Smooth muscle cell (in vitro differentiated cells): ENCODE data around the gene KCTD15. TPM values are rescaled to one million over a fixed set of nuclear protein-coding genes. Genes with fewer than 3 reads are reported as not detected.

Experiments
- DNase-seq: peaks from one replicate; lab custom pipeline; 2025; ENCODE audit not compliant: unreplicated experiment; lab: John Stamatoyannopoulos, UW
- H2AFZ ChIP-seq: fragments of 200-600 bp; sonication (generic); 2 replicates; pipeline ENCODE4 v1.6.0; 2016; ENCODE audit warnings: antibody characterized with exemption, low read depth, mild to moderate bottlenecking
- H3F3A ChIP-seq: fragments of 200-600 bp; sonication (generic); 2 replicates; pipeline ENCODE4 v1.6.0; 2017; ENCODE audit warnings: antibody characterized with exemption, low read depth
- H3K27ac ChIP-seq: fragments of 200-600 bp; sonication (generic); 2 replicates; pipeline ENCODE4 v1.5.1; 2016; ENCODE audit warnings: low read depth, mild to moderate bottlenecking
- H3K27me3 ChIP-seq: fragments of 200-600 bp; sonication (generic); 2 replicates; pipeline ENCODE4 v1.6.1; 2016; ENCODE audit warnings: low read depth, mild to moderate bottlenecking
- H3K36me3 ChIP-seq: fragments of 200-600 bp; sonication (generic); 2 replicates; pipeline ENCODE4 v1.5.1; 2016; ENCODE audit warnings: low read depth
- H3K4me1 ChIP-seq: fragments of 200-600 bp; sonication (generic); 2 replicates; pipeline ENCODE4 v1.5.1; 2016; ENCODE audit warnings: low read depth
- H3K4me2 ChIP-seq: fragments of 200-600 bp; sonication (generic); 2 replicates; pipeline ENCODE4 v1.6.0; 2016; ENCODE audit warnings: mild to moderate bottlenecking
- H3K4me3 ChIP-seq: fragments of 200-600 bp; sonication (generic); 2 replicates; pipeline ENCODE4 v1.5.1; 2016; ENCODE audit warnings: mild to moderate bottlenecking
- H3K79me2 ChIP-seq: fragments of 200-600 bp; sonication (generic); 2 replicates; pipeline ENCODE4 v1.6.0; 2016; ENCODE audit warnings: low read depth, mild to moderate bottlenecking
- H3K9ac ChIP-seq: fragments of 200-600 bp; sonication (generic); 2 replicates; pipeline ENCODE4 v1.6.0; 2016; ENCODE audit warnings: low read depth
- H3K9me3 ChIP-seq: fragments of 200-600 bp; sonication (generic); replicated peaks from 2 replicates; pipeline ENCODE4 v1.5.1; 2016; ENCODE audit warnings: low read depth
- H4K20me1 ChIP-seq: fragments of 200-600 bp; sonication (generic); 2 replicates; pipeline ENCODE4 v1.6.0; 2016; ENCODE audit warnings: low read depth
- CTCF ChIP-seq: fragments of 200-600 bp; sonication (generic); IDR thresholded peaks from 2 replicates; pipeline ENCODE4 v1.5.1; 2017; ENCODE audit warnings: borderline replicate concordance, mild to moderate bottlenecking, antibody characterized with exemption; ENCODE audit not compliant: insufficient read depth, poor library complexity, severe bottlenecking
- WGBS: methylation state at CpG from one replicate; pipeline ENCODE4 v1.1.7; 2016; ENCODE audit warnings: low lambda C conversion rate; 5-methylcytosine and 5-hydroxymethylcytosine counted together
- polyA plus RNA-seq: library from polyadenylated mRNA; unstranded; fragments of >200 nt; fragmentation: Nextera tagmentation; extraction: Ambion mirVana; gene quantifications from 2 replicates; pipeline ENCODE4 v1.2.1, GENCODE V29; 2016
- total RNA-seq: library from RNA; depleted of rRNA; stranded (reverse); fragments of >200 nt; gene quantifications from 2 replicates; pipeline ENCODE4 v1.2.3, GENCODE V29; 2014

The KCTD15 gene
- total and polyA plus RNA-seq, 2 experiments from 2014 or later, result 9.6 to 54.3 TPM

DNA sequence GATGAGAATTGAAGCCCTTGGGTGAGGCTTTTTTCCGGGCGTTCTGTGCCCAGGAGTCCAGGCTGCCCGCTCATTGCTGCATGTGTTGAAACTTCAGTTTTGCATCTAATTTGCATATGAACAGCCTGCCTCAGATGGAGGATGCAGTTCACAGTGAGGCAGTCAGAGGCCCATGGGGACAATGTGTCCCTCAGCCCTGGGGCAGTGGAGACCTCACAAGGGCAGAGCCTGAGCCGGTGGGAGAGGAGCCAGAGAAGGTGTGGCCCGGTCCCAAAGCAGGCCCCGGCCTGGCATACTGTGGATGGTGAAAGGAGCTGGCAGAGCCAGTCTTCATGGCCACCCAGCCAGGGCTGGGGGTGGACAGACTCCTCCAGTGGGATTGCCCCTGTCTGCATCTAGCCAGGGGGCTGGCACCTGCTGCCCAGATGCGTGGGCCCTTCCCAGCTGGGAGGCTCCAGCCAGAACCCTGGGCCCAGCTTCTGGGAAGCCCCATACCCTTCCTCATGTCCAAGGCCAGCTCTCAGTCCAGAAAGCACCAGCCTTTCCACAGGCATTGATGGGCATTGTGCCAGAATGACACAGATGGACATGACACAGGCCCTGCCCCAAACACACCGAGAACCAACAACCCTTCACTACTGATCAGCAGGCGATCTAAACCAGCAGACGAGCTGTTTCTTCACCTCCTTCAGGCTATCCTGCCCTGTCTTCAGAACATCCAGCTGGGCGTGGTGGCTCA, 32.9 kb upstream of the KCTD15 start:
- no peak for DNase-seq
- Histone ChIP-seq H3K27me3 (no peaks in the 10 kb centered on the region), H3K27ac (no peak overlapping the region), H3K9ac (no peak overlapping the region), H2AFZ (no peak overlapping the region), H3F3A (no peaks in the 10 kb centered on the region), H3K4me1 (no peaks in the 10 kb centered on the region), H3K36me3 (no peaks in the 10 kb centered on the region), H3K4me3 (no peak overlapping the region), H3K9me3 (no peaks in the 10 kb centered on the region), H3K79me2 (no peaks in the 10 kb centered on the region), H4K20me1 (no peaks in the 10 kb centered on the region), H3K4me2 (no peak overlapping the region)
- WGBS, result 77% methylated on average over 11 of the region's 11 CpGs
- TF ChIP-seq CTCF, result no peak

DNA sequence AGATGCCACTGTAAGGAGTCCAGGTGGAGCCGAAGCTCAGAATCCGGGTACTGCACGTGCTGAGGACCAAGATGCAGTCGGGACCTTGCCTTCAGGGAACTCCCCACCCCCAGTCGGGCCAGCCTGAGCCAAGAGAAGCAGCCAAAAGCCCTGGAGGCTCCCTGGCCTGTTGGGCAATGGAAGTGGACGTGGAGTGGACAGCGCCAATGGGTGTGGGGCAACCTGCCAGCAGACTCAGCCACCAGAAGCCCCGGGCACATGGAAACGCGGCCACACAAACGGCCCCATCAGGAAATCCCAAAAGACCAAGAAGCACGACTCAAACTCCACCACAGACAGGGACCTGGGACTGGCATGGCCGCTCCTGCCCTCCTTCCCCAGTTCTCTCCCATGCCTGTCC, 30.0 kb upstream of the KCTD15 start:
- 77% methylated on average over 13 of the region's 13 CpGs for WGBS
- no peak for TF ChIP-seq CTCF

DNA sequence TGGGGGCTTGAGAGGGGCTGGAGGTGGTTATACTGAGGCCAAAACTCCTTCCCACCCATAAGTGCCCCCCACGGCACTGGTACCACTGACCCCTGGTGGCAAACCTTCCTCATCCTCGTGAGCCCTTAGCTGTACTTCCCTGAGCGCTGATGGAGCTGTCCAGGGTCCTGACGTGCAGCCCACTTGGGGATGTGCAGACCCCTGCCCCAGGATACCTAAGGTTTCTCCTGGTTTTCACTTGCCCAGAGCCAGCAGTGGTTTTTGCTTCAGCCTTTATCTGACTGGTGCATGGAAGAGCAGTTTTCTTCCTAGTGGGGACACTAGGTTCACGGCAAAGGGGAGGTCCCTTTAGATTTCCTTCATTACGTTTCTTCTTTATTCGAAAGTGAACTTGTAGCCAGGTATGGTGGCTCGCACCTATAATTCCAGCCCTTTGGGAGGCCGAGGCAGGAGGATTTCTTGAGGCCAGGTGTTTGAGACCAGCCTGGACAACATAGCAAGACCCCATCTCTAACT, 28.7 kb upstream of the KCTD15 start:
- H3K36me3 ChIP-seq, result no peaks in the 10 kb centered on the region
- 44% methylated on average over 9 of the region's 9 CpGs for WGBS
- peak; percentile 14 for DNase-seq

More for the DNA sequence above, 30.0 kb upstream of the KCTD15 start:
- H3F3A ChIP-seq, result no peaks in the 10 kb centered on the region
- no peaks in the 10 kb centered on the region for H4K20me1 ChIP-seq
- DNase-seq, result no peak
- no peak overlapping the region for H3K27ac ChIP-seq
- H3K9me3 ChIP-seq, result no peaks in the 10 kb centered on the region
- no peak overlapping the region for H2AFZ ChIP-seq
- no peaks in the 10 kb centered on the region for H3K79me2 ChIP-seq
- no peak overlapping the region for H3K9ac ChIP-seq
- peaks cover 10% of the 10 kb centered on the region for H3K27me3 ChIP-seq
- H3K4me1 ChIP-seq, result no peaks in the 10 kb centered on the region
- no peaks in the 10 kb centered on the region for H3K36me3 ChIP-seq
- no peak overlapping the region for H3K4me3 ChIP-seq
- H3K4me2 ChIP-seq, result no peak overlapping the region

More for the DNA sequence above, 28.7 kb upstream of the KCTD15 start:
- Histone ChIP-seq H3K4me1 (no peaks in the 10 kb centered on the region), H3K27ac (no peak overlapping the region), H2AFZ (no peak overlapping the region), H3K9ac (no peak overlapping the region), H3K27me3 (peaks cover 10% of the 10 kb centered on the region), H4K20me1 (no peaks in the 10 kb centered on the region), H3K4me3 (no peak overlapping the region), H3K9me3 (no peaks in the 10 kb centered on the region), H3K4me2 (no peak overlapping the region), H3F3A (no peaks in the 10 kb centered on the region), H3K79me2 (no peaks in the 10 kb centered on the region)
- no peak for TF ChIP-seq CTCF
